CD4-positive, alpha-beta T cell treated with Interleukin-12 subunit alpha and Interleukin-12 subunit beta, for 1 hour (primary cell): ENCODE data around the gene TMCO6.
"Not testable (repeated sequence)": the region's sequence is repeated elsewhere in the genome, so short reads cannot be mapped to it uniquely, and the experiment has no call there.

Source experiments
- DNase-seq: peaks from one replicate; pipeline ENCODE4 v3.0.0-alpha.2; 2020

Gene TMCO6

GRCh38 chr5:140639148-140639981, at the start of gene TMCO6:
Gene TMCO6, plus strand, starts transcription at chr5:140639451. Its CDS starts 77 bp downstream, at chr5:140639528.
- DNase-seq = peak; percentile 97

DNA sequence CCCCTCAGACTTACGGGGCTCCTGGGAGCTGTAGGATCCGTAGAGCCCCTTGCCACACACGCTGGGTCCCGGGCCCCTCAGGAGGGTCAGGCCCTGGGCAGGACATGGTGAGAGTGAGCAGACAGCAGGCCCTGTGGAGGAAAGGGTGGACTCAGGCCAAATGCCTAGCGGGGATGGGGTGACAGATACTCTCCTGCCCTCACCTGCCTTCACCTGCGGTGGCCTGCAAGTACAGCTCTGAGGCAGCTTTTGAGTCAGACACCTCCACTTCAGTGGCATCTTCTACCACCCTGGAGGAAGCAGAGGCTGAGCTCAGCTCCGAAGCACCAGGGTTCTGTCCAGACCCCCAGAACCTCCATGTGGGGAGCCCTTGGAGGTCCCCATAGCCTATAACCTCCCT, 48.4 kb upstream of the TMCO6 start:
- no peak for DNase-seq

- no peak for DNase-seq
These were observed 47.4 kb upstream of the TMCO6 start for GRCh38 chr5:140591747-140592372.

- DNase-seq = not testable (repeated sequence)
These were observed 46.2 kb upstream of the TMCO6 start for GRCh38 chr5:140593070-140593469.

- DNase-seq = no peak
These were observed 45.1 kb upstream of the TMCO6 start for GRCh38 chr5:140594169-140594568.

- DNase-seq = no peak
These were observed 43.5 kb upstream of the TMCO6 start for GRCh38 chr5:140595538-140596300.

DNA sequence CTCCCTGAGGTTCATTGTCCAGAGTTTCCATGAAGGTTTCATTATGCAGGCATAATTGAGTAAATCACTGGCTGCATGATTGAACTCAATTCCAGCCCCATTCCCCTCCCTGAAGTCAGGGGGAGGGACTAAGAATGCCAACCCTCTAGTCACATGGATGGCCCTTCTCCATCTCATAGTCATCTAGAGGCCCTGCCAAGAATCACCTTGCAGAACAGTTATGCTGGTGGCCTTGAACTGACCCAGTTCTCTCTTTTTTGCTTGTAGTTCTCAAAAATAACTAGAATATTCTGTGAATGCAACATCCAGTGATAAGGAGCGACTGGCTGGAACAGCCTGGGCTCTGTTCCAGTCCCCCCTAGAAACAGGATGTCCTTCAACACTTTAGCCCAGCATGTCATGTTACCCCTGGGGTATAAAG, 42.9 kb upstream of the TMCO6 start:
- no peak for DNase-seq

GRCh38 chr5:140598836-140599235, 40.4 kb upstream of the TMCO6 start:
- DNase-seq = no peak

GRCh38 chr5:140600096-140600495, 39.2 kb upstream of the TMCO6 start:
- DNase-seq = no peak

- no peak for DNase-seq
These were observed 37.1 kb upstream of the TMCO6 start for GRCh38 chr5:140602147-140602546.

DNA sequence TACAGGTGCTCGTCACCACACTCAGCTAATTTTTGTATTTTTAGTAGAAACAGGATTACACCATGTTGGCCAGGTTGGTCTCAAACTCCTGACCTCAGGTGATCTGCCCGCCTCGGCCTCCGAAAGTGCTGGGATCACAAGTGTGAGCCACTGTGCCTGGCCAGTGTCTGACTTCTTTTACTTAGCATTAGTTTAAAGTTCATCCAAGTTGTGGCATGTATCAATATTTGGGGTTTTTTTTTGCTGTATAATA, 35.9 kb upstream of the TMCO6 start:
- not testable (repeated sequence) for DNase-seq

- no peak for DNase-seq
These were observed 35.5 kb upstream of the TMCO6 start for GRCh38 chr5:140603734-140604133.

DNA sequence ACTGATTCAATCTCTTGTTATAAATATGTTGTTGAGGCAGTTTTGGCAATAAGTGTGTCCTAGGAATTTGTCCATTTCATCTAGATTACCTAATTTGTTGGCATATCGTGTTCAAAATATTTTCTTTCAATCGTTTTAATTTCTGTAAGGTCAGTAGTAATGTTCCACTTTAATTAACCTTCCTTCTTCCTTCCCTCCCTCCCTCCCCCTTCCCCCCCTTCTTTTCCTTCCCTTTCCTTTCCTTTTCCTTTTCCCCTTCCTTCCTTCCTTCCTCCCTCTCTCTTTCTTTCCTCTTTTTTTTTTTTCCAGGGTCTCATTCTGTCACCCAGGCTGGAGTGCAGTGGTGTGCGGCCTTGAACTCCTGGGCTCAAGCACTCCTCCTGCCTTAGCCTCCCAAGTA, 33.4 kb upstream of the TMCO6 start:
- DNase-seq = no peak

- no peak for DNase-seq
These were observed 32.2 kb upstream of the TMCO6 start for GRCh38 chr5:140607031-140607430.

- no peak for DNase-seq
These were observed 30.5 kb upstream of the TMCO6 start for GRCh38 chr5:140608722-140609121.

DNA sequence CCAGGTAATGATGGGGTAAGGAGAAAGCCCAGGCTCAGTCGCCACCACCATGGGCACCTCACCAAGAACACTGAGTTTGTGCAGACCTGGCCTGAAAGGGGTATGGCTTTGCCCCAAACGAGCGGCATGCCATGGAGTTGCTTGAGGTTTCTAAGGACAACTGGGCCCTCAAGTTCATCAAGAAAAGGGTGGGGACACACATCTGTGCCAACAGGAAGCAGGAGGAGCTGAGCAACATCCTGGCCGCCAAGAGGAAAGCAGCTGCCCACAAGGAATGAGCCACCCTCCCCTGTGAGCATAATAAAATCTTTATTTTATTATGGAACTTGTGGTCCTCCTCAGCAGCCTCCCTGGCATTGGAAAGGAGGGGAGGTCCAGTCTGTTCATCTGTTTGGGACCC, 30.1 kb upstream of the TMCO6 start:
- no peak for DNase-seq

DNA sequence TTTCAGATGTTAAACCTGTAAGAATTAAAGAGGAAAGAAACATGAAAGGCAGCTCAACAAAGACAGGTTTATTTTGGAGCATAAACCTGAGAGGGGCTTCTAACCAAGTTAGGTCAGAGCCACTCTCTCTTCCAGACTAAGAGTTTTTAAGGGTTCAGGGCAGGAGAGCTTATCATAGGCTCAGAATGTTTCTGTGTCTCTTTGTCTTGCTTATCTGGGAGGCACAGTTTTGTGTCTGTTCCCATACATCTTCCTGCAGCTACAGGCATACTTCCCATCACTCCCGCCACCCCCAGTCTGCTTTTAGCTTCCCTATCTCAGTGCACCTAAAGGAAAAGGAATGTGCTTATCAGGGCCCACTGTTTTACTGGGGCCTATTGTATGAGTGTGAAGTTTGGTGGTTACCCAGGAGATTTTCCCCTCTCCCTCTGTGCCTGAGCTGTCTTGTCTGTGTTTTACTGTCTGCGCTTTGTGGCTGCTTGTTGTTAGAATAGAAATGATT, 28.2 kb upstream of the TMCO6 start:
- DNase-seq = no peak

DNA sequence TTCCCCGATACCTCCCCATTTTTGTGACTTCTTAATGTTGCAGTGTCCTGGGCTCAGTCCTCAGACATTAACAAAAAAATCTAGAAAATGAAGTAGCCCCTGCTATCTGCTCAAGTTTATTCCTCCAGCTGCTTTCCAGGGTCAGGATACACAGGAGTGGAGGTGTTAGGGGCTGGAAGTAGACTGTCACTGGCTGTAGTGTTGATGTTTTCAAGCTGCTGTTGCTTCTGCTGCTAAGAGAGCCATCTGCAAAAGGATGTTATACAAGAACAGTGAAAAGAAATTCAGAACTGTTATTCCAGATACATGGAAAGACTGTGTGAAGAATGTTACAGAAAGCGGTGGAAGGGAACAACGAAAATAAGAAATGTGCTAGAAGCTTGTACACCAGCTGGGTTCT, 16.9 kb upstream of the TMCO6 start:
- no peak for DNase-seq

DNA sequence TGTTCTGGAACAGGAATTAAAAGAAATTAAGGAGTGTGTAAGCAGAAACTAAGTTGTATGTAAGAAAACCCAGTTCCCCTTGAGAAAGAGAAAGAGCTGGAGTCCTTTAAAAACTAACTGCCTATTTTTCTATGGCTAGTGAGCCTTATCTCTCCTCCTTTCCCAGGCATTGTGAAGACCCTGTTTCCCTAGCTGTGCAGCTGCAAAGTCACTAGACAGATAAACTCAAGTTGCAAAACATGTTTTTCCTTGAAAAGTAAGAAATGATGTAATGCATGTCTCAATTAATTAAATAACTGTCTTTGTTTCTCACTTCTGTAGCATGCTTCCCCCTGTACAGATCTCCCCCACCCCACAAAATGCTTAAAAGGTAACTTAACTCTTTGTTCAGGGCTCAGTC, 16.2 kb upstream of the TMCO6 start:
- DNase-seq = not testable (repeated sequence)

- not testable (repeated sequence) for DNase-seq
These were observed 14.4 kb upstream of the TMCO6 start for GRCh38 chr5:140624886-140625285.

GRCh38 chr5:140627972-140628371, 11.3 kb upstream of the TMCO6 start:
- no peak for DNase-seq

DNA sequence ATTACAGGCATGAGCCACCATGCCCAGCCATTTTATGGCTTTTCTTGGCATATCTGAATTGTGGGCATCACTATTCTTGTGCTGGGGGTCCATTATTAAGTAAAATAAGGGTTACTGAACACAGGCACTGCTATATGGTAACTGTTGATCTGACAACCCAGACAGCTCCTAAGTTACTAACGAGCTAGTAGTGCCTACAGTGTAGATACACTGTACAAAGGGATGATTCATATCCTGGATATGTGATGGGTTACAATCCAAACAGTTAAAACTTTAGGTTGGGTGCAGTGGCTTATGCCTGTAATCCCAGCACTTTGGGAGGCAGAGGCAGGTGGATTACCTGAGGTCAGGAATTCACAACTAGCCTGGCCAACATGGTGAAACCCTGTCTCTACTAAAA, 10.5 kb upstream of the TMCO6 start:
- no peak for DNase-seq

DNA sequence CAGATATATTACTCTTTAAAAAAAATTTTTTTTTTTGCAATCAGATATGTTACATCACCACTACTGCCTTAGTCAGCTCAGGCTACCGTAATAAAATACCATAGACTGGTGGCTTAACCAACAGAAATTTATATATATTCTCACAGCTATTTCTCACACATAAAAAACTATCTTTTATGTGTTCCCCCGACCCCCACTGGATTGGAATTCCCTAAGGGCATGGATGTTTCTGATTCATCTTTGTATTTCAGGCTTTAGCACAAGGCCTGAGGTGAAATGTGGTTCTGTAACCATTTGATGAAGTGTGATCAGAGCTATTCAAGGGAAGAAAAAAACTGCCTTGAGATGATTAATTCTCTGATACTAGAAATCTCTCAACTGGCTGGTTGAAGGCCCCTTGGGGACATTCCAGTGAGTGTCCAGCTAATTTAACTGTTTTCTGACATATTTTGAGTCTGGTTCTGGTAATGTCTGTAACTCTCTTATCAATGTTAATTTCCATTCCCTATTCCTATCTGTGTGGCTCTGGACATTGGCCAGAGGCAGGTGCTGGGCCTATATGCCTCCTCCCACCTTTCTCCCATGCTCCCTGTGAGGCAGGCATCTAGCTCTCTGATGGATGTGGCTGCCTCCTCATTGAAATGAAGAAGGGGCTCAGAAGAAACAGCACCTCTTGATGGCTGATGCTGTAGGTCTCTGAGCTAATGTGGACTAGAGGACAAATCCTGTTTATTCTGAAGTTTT, 8.8 kb upstream of the TMCO6 start:
- no peak for DNase-seq
